HG02759 (cell line): ENCODE measurements around the gene CLEC2B.

Source experiments
- ATAC-seq: cut with Tn5 transposase; IDR thresholded peaks from one replicate; pipeline ENCODE4 v1.9.1; 2021; ENCODE audit warnings: mild to moderate bottlenecking, moderate library complexity; ENCODE audit not compliant: unreplicated experiment

The CLEC2B gene

DNA sequence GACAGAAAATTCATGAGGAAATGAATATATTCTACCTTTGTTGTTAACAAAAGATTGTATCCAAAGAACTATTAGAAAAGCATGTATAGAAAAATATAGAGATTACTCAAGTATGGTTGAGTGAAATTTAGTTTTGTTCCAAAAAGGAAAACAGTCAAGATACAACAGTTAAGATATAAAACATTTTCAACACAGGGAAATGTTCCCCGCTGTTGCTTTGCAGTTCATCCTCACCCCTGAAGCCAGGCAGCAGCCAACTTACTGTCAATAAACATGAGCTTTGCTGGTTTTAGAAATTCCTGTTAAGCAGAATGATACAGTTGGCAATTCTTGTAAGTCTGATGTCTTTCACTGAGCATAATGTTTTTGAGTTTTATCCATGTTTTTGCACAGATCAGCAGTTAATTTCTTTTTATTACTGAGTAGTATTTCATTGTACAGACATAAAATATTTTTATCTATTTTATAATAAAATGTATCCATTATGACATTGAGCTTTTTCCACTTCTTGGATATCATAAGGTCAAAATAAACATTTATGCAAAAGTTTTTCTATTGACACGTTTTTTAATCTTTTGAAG is 1.2 kb upstream of the CLEC2B start:
- no peak for ATAC-seq

DNA sequence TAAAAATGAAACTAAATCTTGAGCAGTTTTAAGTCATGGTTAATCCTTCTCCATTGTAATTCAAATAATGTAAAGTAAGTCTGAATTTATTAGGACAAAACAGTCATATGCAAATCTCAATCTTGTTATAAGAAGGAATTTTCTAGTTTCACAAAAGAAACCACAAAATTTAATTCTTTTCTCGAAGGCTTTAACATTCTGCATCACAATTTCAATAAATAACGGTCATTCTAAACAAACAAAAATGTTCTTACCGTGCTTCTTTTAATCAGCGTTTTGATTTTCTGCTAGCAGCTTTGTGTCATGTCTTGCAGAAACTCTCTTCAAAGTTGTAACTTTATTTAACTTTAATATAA is 225 bp downstream of the CLEC2B start:
- ATAC-seq = no peak

GRCh38 chr12:9868311-9868801 is 798 bp downstream of the CLEC2B start:
- ATAC-seq = no peak

DNA sequence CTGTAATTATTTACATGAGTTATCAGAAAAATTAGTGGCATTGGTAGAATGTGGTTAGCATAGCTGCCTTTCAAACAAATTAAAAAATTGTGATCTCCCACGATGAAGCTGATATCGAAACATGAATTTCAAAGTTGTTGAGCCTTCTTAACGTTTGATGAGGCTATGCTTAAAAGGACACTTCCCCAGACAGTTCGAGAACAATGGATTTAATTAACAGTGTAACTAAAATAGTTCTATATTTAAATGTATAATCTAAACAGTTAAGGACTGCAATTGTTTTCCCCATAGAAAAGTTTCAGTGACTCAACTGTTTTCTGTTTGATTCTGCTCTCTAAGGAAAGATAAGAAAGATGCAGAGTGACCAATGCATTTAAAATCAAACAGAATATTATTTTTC is 1.6 kb downstream of the CLEC2B start:
- ATAC-seq = no peak

GRCh38 chr12:9866860-9867269 is 2.3 kb downstream of the CLEC2B start:
- ATAC-seq = no peak

DNA sequence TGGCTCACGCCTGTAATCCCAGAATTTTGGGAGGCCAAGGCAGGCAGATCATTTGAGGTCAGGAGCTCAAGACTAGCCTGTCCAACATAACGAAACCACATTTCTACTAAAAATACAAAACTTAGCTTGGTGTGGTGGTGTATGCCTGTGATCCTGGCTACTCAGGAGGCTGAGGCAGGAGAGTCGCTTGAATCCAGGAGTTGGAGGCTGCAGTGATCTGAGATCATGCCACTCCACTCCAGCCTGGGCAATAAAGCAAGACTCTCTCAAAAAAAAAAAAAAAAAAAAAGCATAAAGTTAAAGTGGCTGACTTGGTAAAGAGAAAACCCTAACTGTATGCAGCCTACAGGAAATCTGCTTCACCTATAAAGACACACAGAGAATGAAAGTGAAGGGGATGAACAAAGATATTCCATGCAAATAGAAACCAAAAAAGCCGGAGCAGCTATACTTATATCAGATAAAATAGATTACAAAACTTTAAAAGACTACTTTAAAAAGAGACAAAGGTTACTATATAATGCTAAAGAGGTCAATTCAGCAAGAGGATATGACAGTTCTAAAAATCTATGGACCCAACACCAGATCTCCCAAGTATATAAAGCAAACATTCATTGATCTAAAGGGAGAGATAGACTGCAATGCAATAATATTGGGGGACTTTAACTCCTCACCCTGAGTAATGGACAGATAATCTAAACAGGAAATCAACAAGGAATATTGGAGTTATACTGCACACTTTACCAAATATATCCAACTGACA is 4.1 kb downstream of the CLEC2B start:
- no peak for ATAC-seq

DNA sequence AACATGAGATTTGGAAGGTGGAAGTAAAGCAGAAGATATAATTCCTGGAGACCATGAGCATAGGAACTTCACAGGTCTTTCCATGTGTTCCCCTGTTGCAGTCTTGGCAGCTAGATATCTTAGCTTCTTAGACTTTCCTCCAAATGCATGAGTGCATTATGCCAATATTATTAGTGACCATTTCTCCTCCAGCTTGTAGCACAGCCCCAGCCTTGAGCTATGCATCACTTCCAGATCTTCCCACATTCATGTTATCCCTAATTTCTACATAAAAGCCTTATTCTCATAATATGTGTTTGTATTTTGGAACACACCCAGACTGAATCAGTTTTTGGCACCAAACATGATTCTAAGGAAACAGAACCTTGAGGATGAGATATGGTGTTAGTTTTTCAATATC is 11.0 kb downstream of the CLEC2B start:
- no peak for ATAC-seq

- ATAC-seq = no peak
These were observed 12.3 kb downstream of the CLEC2B start for GRCh38 chr12:9856894-9857293.

DNA sequence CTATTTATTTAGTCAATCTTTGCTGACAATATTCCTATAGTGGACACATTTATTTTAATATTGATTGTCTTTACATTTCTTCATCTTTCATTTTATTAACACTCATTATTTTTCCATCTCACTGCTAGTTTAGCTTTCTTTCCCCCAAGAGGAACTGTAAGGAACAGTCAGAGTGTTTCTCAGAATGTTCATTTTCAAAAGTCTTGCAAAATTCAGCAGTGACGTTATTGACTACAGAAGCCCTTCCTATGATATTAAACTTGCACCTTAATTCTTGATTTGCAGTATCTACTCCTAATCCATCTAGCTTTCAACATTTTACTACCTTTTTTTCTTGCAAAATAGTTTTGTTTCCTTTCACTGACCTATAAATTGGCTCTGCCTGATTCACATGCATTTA is 13.0 kb downstream of the CLEC2B start:
- no peak for ATAC-seq

- no peak for ATAC-seq
These were observed 17.2 kb downstream of the CLEC2B start for GRCh38 chr12:9851927-9852326.

- ATAC-seq = no peak
These were observed 18.1 kb downstream of the CLEC2B start for GRCh38 chr12:9851050-9851449.

- ATAC-seq = no peak
These were observed 20.3 kb downstream of the CLEC2B start for GRCh38 chr12:9848899-9849298.

GRCh38 chr12:9843407-9843806 is 25.7 kb downstream of the CLEC2B start:
- ATAC-seq = no peak

- no peak for ATAC-seq
These were observed 37.4 kb downstream of the CLEC2B start for GRCh38 chr12:9831720-9832119.

- no peak for ATAC-seq
These were observed 39.2 kb downstream of the CLEC2B start for GRCh38 chr12:9829982-9830381.

DNA sequence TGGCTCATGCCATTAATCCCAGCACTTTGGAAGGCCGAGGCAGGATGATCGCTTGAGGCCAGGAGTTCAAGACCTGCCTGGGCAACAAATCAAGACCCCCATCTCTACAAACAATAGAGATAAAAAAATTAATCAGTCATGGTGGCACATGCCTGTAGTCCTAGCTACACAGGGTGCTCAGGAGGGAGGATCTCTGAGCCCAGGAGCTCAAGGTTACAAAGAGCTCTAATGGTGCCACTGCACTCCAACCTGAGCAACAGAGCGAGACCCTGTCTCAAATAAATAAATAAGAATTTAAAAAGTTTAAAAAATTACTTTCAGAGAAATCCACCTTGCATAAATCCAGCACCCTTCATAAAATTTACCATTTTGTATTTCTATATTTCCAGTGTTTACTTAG is 39.7 kb downstream of the CLEC2B start:
- ATAC-seq = no peak

GRCh38 chr12:9827209-9827888 is 41.8 kb downstream of the CLEC2B start, which contains the start of gene KLRF1:
TSS of gene KLRF1 (plus strand) at chr12:9827481. CDS start at chr12:9827545, 64 bp downstream.
- no peak for ATAC-seq

DNA sequence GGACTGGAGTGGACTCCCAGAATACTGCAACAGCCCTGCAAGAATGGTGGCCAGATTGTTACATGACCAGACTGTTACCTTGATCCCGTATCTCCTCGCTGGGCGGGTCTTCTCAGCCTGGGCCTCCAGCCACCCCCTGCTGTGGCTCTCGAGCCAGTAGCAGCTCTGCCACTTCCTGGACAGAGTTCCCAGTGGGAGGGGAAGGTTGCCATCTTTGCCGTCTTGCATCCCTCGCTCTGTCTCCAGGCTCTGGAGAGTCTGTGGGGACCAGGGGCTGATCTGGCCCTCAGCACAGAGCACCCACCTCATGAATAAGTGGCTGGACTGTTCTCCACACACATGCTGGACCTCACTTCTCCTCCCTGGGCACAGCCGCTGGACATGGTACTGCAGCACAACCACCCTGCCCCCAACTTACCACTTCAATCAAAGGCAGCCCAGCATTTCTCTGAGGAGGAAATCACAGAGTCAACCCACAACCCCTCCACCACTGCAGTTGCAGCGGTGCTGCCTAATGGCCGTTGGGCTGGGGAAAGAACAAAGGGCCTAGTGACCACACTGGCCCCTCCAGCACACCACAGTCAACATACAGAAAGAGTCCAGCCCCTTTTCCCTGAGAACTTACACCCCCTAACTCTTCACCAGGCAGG is 48.7 kb downstream of the CLEC2B start:
- ATAC-seq = no peak

DNA sequence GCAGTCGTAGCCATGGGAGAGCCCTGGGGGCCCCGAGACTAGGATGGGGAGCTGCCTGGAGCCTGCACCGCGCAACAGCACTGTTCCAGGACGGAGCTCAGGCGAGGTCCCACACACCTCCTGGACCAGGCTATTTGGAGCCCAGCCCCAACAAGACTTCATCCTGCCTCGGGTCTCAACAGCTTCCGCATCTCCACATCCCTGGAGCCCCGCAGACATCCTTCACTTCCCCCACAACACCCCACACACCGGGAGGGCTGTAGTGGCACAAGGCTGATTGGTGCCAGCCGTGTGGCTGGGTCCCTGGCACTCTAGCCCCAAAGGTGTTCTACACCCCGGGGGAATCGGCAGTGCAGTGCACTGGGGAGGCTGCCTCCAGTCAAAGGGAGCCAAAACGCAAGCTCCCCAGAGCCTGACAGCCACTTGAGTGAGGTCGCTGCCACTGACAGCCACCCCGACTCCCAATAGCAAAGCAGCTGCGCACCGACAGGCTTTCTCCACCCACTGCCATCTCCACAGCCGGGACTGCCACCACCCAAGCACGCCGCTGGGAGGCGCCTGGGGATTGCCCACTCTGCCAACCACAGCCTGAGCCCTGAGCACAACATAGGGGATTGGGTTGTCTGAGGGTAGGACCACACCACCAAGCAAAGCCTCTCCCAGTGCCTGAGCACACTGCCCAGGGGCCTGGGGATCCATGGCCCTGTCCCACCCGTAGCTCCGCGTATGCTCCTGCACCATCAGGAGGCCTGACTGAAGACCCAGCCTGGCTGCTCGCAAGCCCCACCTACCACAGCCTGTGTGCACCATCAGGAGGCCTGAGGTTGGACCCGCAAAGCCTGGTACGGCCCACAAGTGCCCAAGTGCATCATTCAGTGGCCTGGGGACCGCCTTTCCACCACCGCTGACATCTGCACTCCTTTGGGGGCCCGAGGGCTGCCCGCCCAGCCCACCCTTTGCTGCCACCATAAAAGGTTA is 55.0 kb downstream of the CLEC2B start:
- peak; percentile 96 for ATAC-seq

GRCh38 chr12:9811621-9812020 is 57.5 kb downstream of the CLEC2B start:
- no peak for ATAC-seq
